GM18858 (cell line): ENCODE measurements around the gene C1QTNF1.

Source experiments
- ATAC-seq: cut with Tn5 transposase; IDR thresholded peaks from one replicate; pipeline ENCODE4 v1.9.1; 2021; ENCODE audit not compliant: unreplicated experiment

Gene C1QTNF1

GRCh38 chr17:79090443-79091225 lies 66.7 kb downstream of the C1QTNF1 start:
- no peak for ATAC-seq

DNA sequence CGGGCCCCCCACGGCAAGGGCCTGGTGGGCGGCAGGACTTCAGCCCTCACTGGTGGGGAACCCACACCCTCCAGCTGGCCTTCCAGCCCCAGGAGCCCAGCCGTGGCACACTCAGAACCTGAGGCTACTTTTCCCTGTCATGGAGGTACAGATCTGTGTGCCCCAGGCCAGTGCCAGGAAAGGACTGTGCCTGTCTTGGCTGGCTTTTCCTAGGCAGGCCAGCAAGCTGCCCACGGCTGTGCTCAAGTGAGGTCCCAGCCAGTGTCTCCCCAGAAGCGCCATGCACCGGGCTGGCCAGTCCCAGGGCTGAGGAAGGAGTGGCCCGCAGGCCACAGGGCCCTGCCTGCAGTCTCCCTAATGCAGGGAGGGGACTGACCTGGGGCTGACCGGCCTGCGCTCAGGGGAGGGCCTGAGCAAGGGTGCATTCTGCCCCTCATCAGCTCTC lies 67.3 kb downstream of the C1QTNF1 start:
- ATAC-seq = no peak

DNA sequence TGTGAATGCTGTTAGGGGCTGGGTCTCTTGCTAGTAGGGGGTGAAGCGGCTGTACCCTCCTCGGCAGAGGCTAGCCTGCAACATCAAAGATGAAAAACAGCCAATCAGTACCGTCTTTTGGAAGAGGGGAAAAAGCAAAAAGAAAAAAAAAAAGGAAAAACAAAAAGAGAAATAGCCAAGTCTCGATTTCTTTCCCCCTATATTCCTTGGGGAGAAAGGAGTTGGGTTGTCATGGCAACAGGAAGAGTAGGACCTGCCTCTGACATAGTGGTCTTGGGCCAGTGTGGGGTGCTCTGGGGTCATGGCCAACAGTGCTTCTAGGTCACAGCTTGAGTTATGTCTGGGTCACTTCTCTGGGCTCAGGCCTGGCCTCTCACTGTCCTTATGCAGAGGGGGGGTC lies 68.6 kb downstream of the C1QTNF1 start:
- no peak for ATAC-seq

GRCh38 chr17:79093270-79093669 lies 69.3 kb downstream of the C1QTNF1 start:
- ATAC-seq = no peak

DNA sequence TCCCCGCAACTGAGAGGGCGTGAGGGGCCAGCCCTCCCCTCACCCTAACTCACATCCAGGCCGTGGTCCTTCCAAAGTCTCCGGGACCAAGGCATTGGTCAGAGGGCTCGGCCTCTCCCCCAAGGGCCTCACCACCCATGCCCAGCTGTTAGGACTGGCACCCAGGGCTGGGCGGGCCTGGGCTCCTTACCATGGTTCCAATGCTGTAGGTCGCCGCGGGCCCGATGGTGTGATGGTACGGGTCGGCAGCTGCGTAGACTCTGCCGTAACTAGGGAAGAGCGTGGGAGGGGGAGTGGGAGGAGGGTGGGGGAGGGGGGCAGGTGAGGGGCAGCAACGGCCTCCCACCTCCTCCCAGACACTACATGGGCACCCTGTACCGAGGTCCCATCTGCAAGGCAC lies 70.3 kb downstream of the C1QTNF1 start:
- ATAC-seq = no peak

DNA sequence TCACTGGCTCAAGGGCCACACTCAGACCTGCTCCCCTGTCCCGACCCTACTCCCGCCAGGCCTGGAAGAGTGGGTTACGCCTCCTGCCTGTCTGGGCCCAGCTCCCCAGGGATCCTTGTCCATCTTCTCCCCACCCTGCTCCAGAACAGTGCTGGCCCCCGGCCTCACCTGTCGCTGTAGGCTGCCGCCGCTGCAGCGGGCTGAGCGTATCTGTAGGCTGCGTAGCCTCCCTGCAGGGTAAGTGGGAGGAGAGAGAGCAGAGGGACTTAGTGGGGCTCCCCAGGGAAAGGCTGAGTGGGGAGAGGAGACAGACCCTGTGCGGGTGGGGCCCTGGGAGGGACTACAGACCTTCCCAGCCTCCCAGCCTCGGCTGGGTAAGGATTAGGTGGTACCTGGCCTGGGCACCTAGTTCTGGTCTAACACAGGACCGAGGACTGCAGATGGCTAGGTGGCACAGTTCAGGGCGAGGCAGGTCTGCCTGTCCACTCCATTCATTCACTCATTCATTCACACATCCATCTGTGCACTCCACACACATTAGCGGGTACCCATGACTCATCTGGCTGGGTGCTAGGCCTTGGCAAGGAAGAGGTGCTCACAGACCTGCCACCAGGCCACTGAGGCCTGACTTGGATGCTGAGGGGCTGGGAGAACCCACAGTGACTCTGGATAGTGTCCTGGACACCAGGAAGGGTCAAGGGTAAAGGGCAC lies 71.5 kb downstream of the C1QTNF1 start:
- no peak for ATAC-seq

- no peak for ATAC-seq
These were observed 72.5 kb downstream of the C1QTNF1 start for GRCh38 chr17:79096477-79096876.

DNA sequence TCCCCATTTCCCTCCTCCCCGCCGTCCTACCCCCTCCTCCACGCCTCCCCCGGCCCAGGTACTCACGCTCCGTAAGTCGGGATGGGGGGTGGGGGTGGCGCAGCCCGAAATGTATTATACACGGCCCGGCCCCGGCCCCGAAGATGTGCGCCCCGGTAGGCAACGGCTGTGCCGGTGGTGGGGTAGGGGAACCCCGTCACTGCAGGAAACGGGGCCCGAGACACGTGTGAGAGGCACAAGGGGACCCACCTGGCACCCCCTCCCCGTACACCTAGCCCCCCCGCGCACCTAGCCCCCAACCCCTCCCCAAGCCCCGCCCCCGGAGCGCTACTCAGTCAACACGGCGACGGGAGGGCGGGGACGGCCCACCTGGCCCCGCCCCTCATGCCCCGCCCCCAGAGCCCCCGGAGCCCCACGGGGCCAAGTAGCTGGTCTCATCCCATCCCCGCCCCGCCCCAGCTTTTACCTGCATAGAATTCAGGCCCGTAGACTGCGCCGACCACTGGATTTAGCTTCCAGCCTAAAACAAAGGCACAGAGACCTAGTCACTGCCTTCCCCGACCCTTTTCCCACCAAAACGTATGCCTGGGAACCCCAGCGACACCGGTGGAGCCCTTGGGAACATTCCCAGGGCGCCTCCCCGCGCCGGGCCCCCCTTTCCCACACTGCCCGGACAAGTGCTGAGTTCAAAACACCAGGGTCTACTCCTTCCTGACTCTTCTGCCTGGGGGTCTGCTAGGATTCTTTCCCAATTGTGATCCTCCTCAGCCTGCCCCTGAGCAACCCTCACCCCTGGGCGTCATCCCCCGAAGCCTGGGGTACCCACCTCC lies 73.5 kb downstream of the C1QTNF1 start:
- no peak for ATAC-seq

DNA sequence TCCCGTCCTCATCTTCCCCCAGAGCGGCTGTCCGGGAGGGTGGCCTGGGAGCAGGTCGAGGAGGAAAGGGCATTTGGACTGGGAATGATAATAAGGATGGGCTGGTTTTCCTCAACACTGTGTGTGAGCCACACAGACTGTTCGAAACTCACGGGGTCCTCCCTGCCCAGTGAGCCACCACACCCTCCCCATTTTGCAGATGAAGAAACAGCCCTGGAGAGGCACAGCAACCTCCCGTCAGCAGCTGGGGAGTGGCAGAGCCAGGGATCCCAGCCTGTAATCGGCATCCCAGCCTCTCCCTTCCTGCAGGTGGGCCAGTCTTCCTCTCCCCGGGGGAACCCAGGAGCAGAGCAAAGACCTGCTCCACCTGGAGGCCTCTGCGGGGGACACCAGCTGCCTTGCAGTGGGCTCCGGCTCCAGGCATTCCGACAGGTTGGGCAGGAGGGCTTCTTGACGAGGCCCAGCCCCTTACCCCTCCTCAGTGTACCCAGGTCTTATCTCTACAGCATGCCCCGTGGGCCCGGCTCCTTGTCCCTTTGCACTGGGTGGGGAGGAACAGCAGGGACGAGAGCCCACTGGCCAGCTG lies 74.4 kb downstream of the C1QTNF1 start:
- ATAC-seq = no peak
